GM23338 (cell line): ENCODE measurements around the gene CYYR1. TPM values are rescaled to one million over a fixed set of nuclear protein-coding genes. Genes with fewer than 3 reads are reported as not detected.

ENCODE experiments used
- ATAC-seq: fragments of 200-7000 bp; cut with Tn5 transposase; 3 replicates; pipeline ENCODE4 v1.9.1; 2020
- DNase-seq: peaks from one replicate; pipeline ENCODE4 v3.0.0-alpha.2; 2015; ENCODE audit warnings: low spot score
- H2AFZ ChIP-seq: fragments of 200-600 bp; sonication (generic); 2 replicates; pipeline ENCODE4 v1.8.0; 2016; ENCODE audit warnings: antibody characterized with exemption, mild to moderate bottlenecking, moderate library complexity
- H3F3A ChIP-seq: fragments of 200-600 bp; sonication (generic); replicated peaks from 2 replicates; pipeline ENCODE4 v1.8.0; 2017; ENCODE audit warnings: antibody characterized with exemption, mixed run types, low read depth
- H3K27ac ChIP-seq: fragments of 200-600 bp; sonication (generic); 2 replicates; pipeline ENCODE4 v1.6.1; 2016; ENCODE audit warnings: low read depth
- H3K27me3 ChIP-seq: fragments of 200-600 bp; sonication (generic); 2 replicates; pipeline ENCODE4 v1.8.0; 2016; ENCODE audit warnings: mild to moderate bottlenecking, mixed run types, moderate library complexity; ENCODE audit not compliant: insufficient read depth
- H3K36me3 ChIP-seq: fragments of 200-600 bp; sonication (generic); 2 replicates; pipeline ENCODE4 v1.8.0; 2016; ENCODE audit warnings: mild to moderate bottlenecking; ENCODE audit not compliant: insufficient read depth
- H3K4me1 ChIP-seq: fragments of 200-600 bp; sonication (generic); 2 replicates; pipeline ENCODE4 v1.8.0; 2016; ENCODE audit warnings: mild to moderate bottlenecking, moderate library complexity; ENCODE audit not compliant: insufficient read depth
- H3K4me2 ChIP-seq: fragments of 200-600 bp; sonication (generic); 2 replicates; pipeline ENCODE4 v1.7.1; 2017; ENCODE audit warnings: mixed run types
- H3K4me3 ChIP-seq: fragments of 200-600 bp; sonication (generic); 2 replicates; pipeline ENCODE4 v1.6.1; 2016; ENCODE audit warnings: mixed run types
- H3K79me2 ChIP-seq: fragments of 200-600 bp; sonication (generic); replicated peaks from 2 replicates; pipeline ENCODE4 v1.8.0; 2017; ENCODE audit warnings: mild to moderate bottlenecking; ENCODE audit not compliant: insufficient read depth
- H3K9me2 ChIP-seq: fragments of 200-600 bp; sonication (generic); 2 replicates; pipeline ENCODE4 v1.8.0; 2017; ENCODE audit not compliant: insufficient read depth
- H4K20me1 ChIP-seq: fragments of 200-600 bp; sonication (generic); replicated peaks from 2 replicates; pipeline ENCODE4 v1.8.0; 2017; ENCODE audit warnings: mild to moderate bottlenecking; ENCODE audit not compliant: insufficient read depth
- H3K27ac Mint-ChIP-seq: 2 replicates; pipeline ENCODE4 v1.8.0; 2020; ENCODE audit warnings: inconsistent platforms, mild to moderate bottlenecking, moderate library complexity, mixed read lengths
- H3K27me3 Mint-ChIP-seq: 3 replicates; pipeline ENCODE4 v1.8.0; 2022; ENCODE audit warnings: low read depth, mild to moderate bottlenecking, moderate library complexity, mixed read lengths, inconsistent platforms; ENCODE audit not compliant: insufficient read depth, poor library complexity
- H3K36me3 Mint-ChIP-seq: 3 replicates; pipeline ENCODE4 v1.8.0; 2021; ENCODE audit warnings: low read depth, mild to moderate bottlenecking, inconsistent platforms, moderate library complexity, mixed read lengths
- H3K4me1 Mint-ChIP-seq: 3 replicates; pipeline ENCODE4 v1.8.0; 2020; ENCODE audit warnings: mild to moderate bottlenecking, inconsistent platforms, mixed read lengths
- H3K4me3 Mint-ChIP-seq: 3 replicates; pipeline ENCODE4 v1.8.0; 2021; ENCODE audit warnings: moderate library complexity, mild to moderate bottlenecking, inconsistent platforms, mixed read lengths
- H3K9me3 Mint-ChIP-seq: 3 replicates; pipeline ENCODE4 v1.8.0; 2020; ENCODE audit warnings: moderate library complexity, mild to moderate bottlenecking, inconsistent platforms, mixed read lengths
- CREB1 ChIP-seq: fragments of 250-450 bp; sonication (Bioruptor Pico); IDR thresholded peaks from 2 replicates; pipeline ENCODE4 v1.5.0; 2020; ENCODE audit warnings: low read depth, mild to moderate bottlenecking, moderate library complexity
- CTCF ChIP-seq, 2 experiments: fragments of 200-600 bp in 1 of 2; sonication (generic) in 1 of 2; conservative IDR thresholded peaks; 2 replicates each; pipeline versions ENCODE4 v1.5.1 to v1.6.1; 2016 to 2017; ENCODE audit warnings: antibody characterized with exemption in 2 of 2, low read depth in 2 of 2, mild to moderate bottlenecking in 2 of 2, moderate library complexity in 1 of 2
- EZH2 ChIP-seq: fragments of 200-600 bp; sonication (generic); IDR thresholded peaks from one replicate; pipeline ENCODE4 v1.8.0; 2017; ENCODE audit warnings: antibody characterized with exemption, mild to moderate bottlenecking, low read depth; ENCODE audit not compliant: unreplicated experiment
- EZH2phosphoT487 ChIP-seq: fragments of 200-600 bp; sonication (generic); IDR thresholded peaks from one replicate; pipeline ENCODE4 v1.8.1; 2018; ENCODE audit warnings: antibody characterized with exemption; ENCODE audit not compliant: unreplicated experiment
- POLR2AphosphoS5 ChIP-seq: IDR thresholded peaks from 2 replicates; pipeline ENCODE4 v1.6.1; 2016; ENCODE audit warnings: antibody characterized with exemption, low read depth
- ZNF114 ChIP-seq: fragments of 250-450 bp; sonication (Bioruptor Pico); IDR thresholded peaks from 2 replicates; pipeline ENCODE4 v1.5.0; 2020; ENCODE audit warnings: mild to moderate bottlenecking, moderate library complexity
- ZNF331 ChIP-seq: fragments of 250-450 bp; sonication (Bioruptor Pico); IDR thresholded peaks from 2 replicates; pipeline ENCODE4 v1.5.0; 2020; ENCODE audit warnings: low read depth, mild to moderate bottlenecking, moderate library complexity
- ZNF462 ChIP-seq: fragments of 250-450 bp; sonication (Bioruptor Pico); IDR thresholded peaks from 2 replicates; pipeline ENCODE4 v1.5.0; 2020; ENCODE audit warnings: mild to moderate bottlenecking, moderate library complexity
- polyA plus RNA-seq: library from polyadenylated mRNA; unstranded; fragments of >200 nt; fragmentation: Nextera tagmentation; extraction: Ambion mirVana; gene quantifications from 2 replicates; pipeline ENCODE4 v1.2.1, GENCODE V29; 2016
- total RNA-seq: library from RNA; depleted of rRNA; stranded (reverse); fragments of >200 nt; shearing (Covaris generic); gene quantifications from 2 replicates; pipeline ENCODE4 v1.2.3, GENCODE V29; 2014

CYYR1 gene
- total and polyA plus RNA-seq, 2 experiments from 2014 or later = 23.8 to 25.4 TPM

GRCh38 chr21:26614251-26614650 lies 41.2 kb upstream of the CYYR1 start (continued):
- TF ChIP-seq ZNF462 (CRISPR knock-in tag) = no peak
- no peak for TF ChIP-seq ZNF114 (CRISPR knock-in tag)
- TF ChIP-seq POLR2AphosphoS5 = no peak
- no peak for TF ChIP-seq CTCF (conservative IDR thresholded peaks at IDR 0.05; ENCODE audit: low read depth in 2 of 2)
- no peak for TF ChIP-seq CREB1 (CRISPR knock-in tag)

GRCh38 chr21:26599261-26599660 lies 26.2 kb upstream of the CYYR1 start:
- DNase-seq (no peak), ATAC-seq (no peak)
- no peak overlapping the region for H3K4me3 Mint-ChIP-seq
- no peaks in the 10 kb centered on the region for H3K27me3 Mint-ChIP-seq
- no peaks in the 10 kb centered on the region for H4K20me1 ChIP-seq
- no peak overlapping the region for H2AFZ ChIP-seq
- no peak overlapping the region for H3K27ac ChIP-seq
- H3K4me3 ChIP-seq = no peak overlapping the region
- no peaks in the 10 kb centered on the region; the same call in 2 of the 3 replicates for H3K9me3 Mint-ChIP-seq
- no peaks in the 10 kb centered on the region for H3K4me1 ChIP-seq
- no peaks in the 10 kb centered on the region for H3K4me1 Mint-ChIP-seq
- H3K27me3 ChIP-seq = no peaks in the 10 kb centered on the region
- no peaks in the 10 kb centered on the region for H3K36me3 ChIP-seq
- no peak overlapping the region for H3K4me2 ChIP-seq
- no peaks in the 10 kb centered on the region for H3K36me3 Mint-ChIP-seq
- H3K9me2 ChIP-seq = no peaks in the 10 kb centered on the region
- no peaks in the 10 kb centered on the region for H3F3A ChIP-seq
- H3K27ac Mint-ChIP-seq = no peak overlapping the region
- no peaks in the 10 kb centered on the region for H3K79me2 ChIP-seq
- TF ChIP-seq EZH2 (no peak), ZNF331 (CRISPR knock-in tag) (no peak), POLR2AphosphoS5 (no peak), EZH2phosphoT487 (no peak), ZNF462 (CRISPR knock-in tag) (no peak)
